HepG2 (cell line): ENCODE results near the gene SP6. TPM values are rescaled to one million over a fixed set of nuclear protein-coding genes. Genes with fewer than 3 reads are reported as not detected.

Experiments used
- ADNP ChIP-seq: sonication (generic); formaldehyde crosslinking; IDR thresholded peaks from 2 replicates; pipeline ENCODE4 v1.4.0; 2020; ENCODE audit warnings: missing genetic modification reagents
- AGO1 ChIP-seq: fragments of 200-400 bp; formaldehyde crosslinking; IDR thresholded peaks from 2 replicates; pipeline ENCODE4 v1.6.1; 2017; ENCODE audit warnings: mild to moderate bottlenecking, low read depth, low read length, moderate library complexity; ENCODE audit not compliant: poor library complexity, severe bottlenecking
- ARNTL ChIP-seq: sonication (generic); formaldehyde crosslinking; IDR thresholded peaks from 2 replicates; pipeline ENCODE4 v1.4.0; 2020; ENCODE audit warnings: mild to moderate bottlenecking, missing genetic modification reagents
- ATAD3A ChIP-seq: sonication (generic); formaldehyde crosslinking; IDR thresholded peaks from 2 replicates; pipeline ENCODE4 v1.4.0; 2020; ENCODE audit warnings: missing genetic modification reagents
- CHCHD3 ChIP-seq: sonication (generic); formaldehyde crosslinking; IDR thresholded peaks from 2 replicates; pipeline ENCODE4 v1.8.0; 2022; ENCODE audit warnings: mild to moderate bottlenecking, missing genetic modification reagents, moderate library complexity
- EED ChIP-seq: sonication (generic); formaldehyde crosslinking; IDR thresholded peaks from 2 replicates; pipeline ENCODE4 v1.5.0; 2020; ENCODE audit warnings: mild to moderate bottlenecking, missing genetic modification reagents
- FLYWCH1 ChIP-seq: sonication (generic); formaldehyde crosslinking; IDR thresholded peaks from 2 replicates; pipeline ENCODE4 v1.8.1; 2023; ENCODE audit warnings: mild to moderate bottlenecking, missing genetic modification reagents
- FOXA3 ChIP-seq: IDR thresholded peaks from 2 replicates; pipeline ENCODE4 v1.6.1; 2016; ENCODE audit warnings: missing genetic modification reagents, missing compliant biosample characterization
- HNF4A ChIP-seq: sonication (generic); formaldehyde crosslinking; IDR thresholded peaks from 2 replicates; pipeline ENCODE4 v1.4.0; 2020; ENCODE audit warnings: missing genetic modification reagents
- HNF4G ChIP-seq, 2 experiments: sonication (generic) in 1 of 2; formaldehyde crosslinking in 1 of 2; IDR thresholded peaks; 2 replicates each; pipeline versions ENCODE4 v1.4.0 to v1.6.1; 2011 to 2020; ENCODE audit warnings: borderline replicate concordance in 2 of 2, low read depth in 2 of 2, mild to moderate bottlenecking in 2 of 2, low read length in 1 of 2, missing genetic modification reagents in 1 of 2, moderate library complexity in 1 of 2
- HOXA9 ChIP-seq: sonication (generic); formaldehyde crosslinking; IDR thresholded peaks from 2 replicates; pipeline ENCODE4 v1.8.1; 2022; ENCODE audit warnings: missing genetic modification reagents, mild to moderate bottlenecking, moderate library complexity, borderline replicate concordance
- KDM1A ChIP-seq: IDR thresholded peaks from 2 replicates; pipeline ENCODE4 v1.6.1; 2016; ENCODE audit warnings: missing compliant biosample characterization
- PPARG ChIP-seq: conservative IDR thresholded peaks from 2 replicates; pipeline ENCODE4 v1.6.1; 2016; ENCODE audit warnings: missing biosample characterization, missing genetic modification reagents
- SNRNP70 ChIP-seq: fragments of 200-400 bp; formaldehyde crosslinking; IDR thresholded peaks from 2 replicates; pipeline ENCODE4 v1.6.1; 2017; ENCODE audit warnings: mild to moderate bottlenecking, low read depth, low read length, moderate library complexity
- SPEN ChIP-seq: sonication (generic); formaldehyde crosslinking; IDR thresholded peaks from 2 replicates; pipeline ENCODE4 v1.5.1; 2020; ENCODE audit warnings: low read depth, mild to moderate bottlenecking, missing genetic modification reagents
- TAF15 ChIP-seq: fragments of 200-400 bp; formaldehyde crosslinking; IDR thresholded peaks from one replicate; pipeline ENCODE4 v1.6.1; 2018; ENCODE audit warnings: mild to moderate bottlenecking, low read depth, low read length; ENCODE audit not compliant: poor library complexity, severe bottlenecking
- ZBTB20 ChIP-seq: sonication (generic); formaldehyde crosslinking; IDR thresholded peaks from 2 replicates; pipeline ENCODE4 v1.8.1; 2023; ENCODE audit warnings: missing genetic modification reagents, low read depth, mild to moderate bottlenecking, borderline replicate concordance
- ZMYM3 ChIP-seq: sonication (generic); formaldehyde crosslinking; IDR thresholded peaks from 2 replicates; pipeline ENCODE4 v1.5.1; 2020; ENCODE audit warnings: mild to moderate bottlenecking, missing genetic modification reagents
- ZNF264 ChIP-seq: sonication (generic); formaldehyde crosslinking; IDR thresholded peaks from 2 replicates; pipeline ENCODE4 v1.4.0; 2020; ENCODE audit warnings: missing genetic modification reagents
- ZNF296 ChIP-seq: sonication (generic); formaldehyde crosslinking; conservative IDR thresholded peaks from 2 replicates; pipeline ENCODE4 v1.5.0; 2020; ENCODE audit warnings: mild to moderate bottlenecking, missing genetic modification reagents
- ZNF550 ChIP-seq: sonication (generic); formaldehyde crosslinking; IDR thresholded peaks from 2 replicates; pipeline ENCODE4 v1.4.0; 2020; ENCODE audit warnings: mild to moderate bottlenecking, missing genetic modification reagents, borderline replicate concordance
- ZNF558 ChIP-seq: sonication (generic); formaldehyde crosslinking; IDR thresholded peaks from 2 replicates; pipeline ENCODE4 v1.9.0; 2022; ENCODE audit warnings: mild to moderate bottlenecking, missing genetic modification reagents, borderline replicate concordance
- ZNF614 ChIP-seq: IDR thresholded peaks from 2 replicates; pipeline ENCODE4 v1.6.1; 2018; ENCODE audit warnings: missing biosample characterization, missing genetic modification reagents, inconsistent platforms, borderline replicate concordance
- ZNF709 ChIP-seq: sonication (generic); formaldehyde crosslinking; IDR thresholded peaks from 2 replicates; pipeline ENCODE4 v1.5.0; 2020; ENCODE audit warnings: mild to moderate bottlenecking, missing genetic modification reagents
- ZNF737 ChIP-seq: sonication (generic); formaldehyde crosslinking; IDR thresholded peaks from 2 replicates; pipeline ENCODE4 v1.5.0; 2020; ENCODE audit warnings: missing genetic modification reagents, mild to moderate bottlenecking, borderline replicate concordance
- ZNF839 ChIP-seq: sonication (generic); formaldehyde crosslinking; IDR thresholded peaks from 2 replicates; pipeline ENCODE4 v1.4.0; 2020; ENCODE audit warnings: missing genetic modification reagents, mild to moderate bottlenecking, borderline replicate concordance
- ZNF891 ChIP-seq: sonication (generic); formaldehyde crosslinking; IDR thresholded peaks from 2 replicates; pipeline ENCODE4 v1.5.0; 2020; ENCODE audit warnings: mild to moderate bottlenecking, missing genetic modification reagents
- polyA plus RNA-seq, 8 experiments: library from polyadenylated mRNA; depleted of rRNA in 3 of 8; stranded (reverse) in 7 of 8; unstranded in 1 of 8; fragments of >200 nt; fragmentation: Illumina TruSeq in 4 of 8; extraction: Trizol in 4 of 8; gene quantifications; 2 replicates each; pipeline versions ENCODE4 v1.2.1 to v1.2.3, GENCODE V29; 2011 to 2016; ENCODE audit warnings: low read depth in 4 of 8, missing spikeins in 1 of 8, mixed read lengths in 1 of 8; ENCODE audit not compliant: insufficient read depth in 1 of 8
- total RNA-seq, 5 experiments: library from RNA; depleted of rRNA; stranded (reverse); fragments of >200 nt; fragmentation: Illumina TruSeq; extraction: Trizol; gene quantifications; 2 replicates each; pipeline ENCODE4 v1.2.3, GENCODE V29; 2016; ENCODE audit warnings: low read depth in 1 of 5
- TF ChIP-seq, protein P1 (sequence below): fragments of 450-650 bp; IDR thresholded peaks from 2 replicates; pipeline ENCODE4 v1.6.1; 2016
- TF ChIP-seq, protein P2 (sequence below): sonication (generic); formaldehyde crosslinking; IDR thresholded peaks from 2 replicates; pipeline ENCODE4 v1.5.0; 2020; ENCODE audit warnings: mild to moderate bottlenecking, low read depth, missing genetic modification reagents, borderline replicate concordance

The SP6 gene
- total and polyA plus RNA-seq, 2 of the 13 experiments (the other 11 are each of a cell fraction or from before 2014, with no cell fraction given) = 0.07 TPM

DNA sequence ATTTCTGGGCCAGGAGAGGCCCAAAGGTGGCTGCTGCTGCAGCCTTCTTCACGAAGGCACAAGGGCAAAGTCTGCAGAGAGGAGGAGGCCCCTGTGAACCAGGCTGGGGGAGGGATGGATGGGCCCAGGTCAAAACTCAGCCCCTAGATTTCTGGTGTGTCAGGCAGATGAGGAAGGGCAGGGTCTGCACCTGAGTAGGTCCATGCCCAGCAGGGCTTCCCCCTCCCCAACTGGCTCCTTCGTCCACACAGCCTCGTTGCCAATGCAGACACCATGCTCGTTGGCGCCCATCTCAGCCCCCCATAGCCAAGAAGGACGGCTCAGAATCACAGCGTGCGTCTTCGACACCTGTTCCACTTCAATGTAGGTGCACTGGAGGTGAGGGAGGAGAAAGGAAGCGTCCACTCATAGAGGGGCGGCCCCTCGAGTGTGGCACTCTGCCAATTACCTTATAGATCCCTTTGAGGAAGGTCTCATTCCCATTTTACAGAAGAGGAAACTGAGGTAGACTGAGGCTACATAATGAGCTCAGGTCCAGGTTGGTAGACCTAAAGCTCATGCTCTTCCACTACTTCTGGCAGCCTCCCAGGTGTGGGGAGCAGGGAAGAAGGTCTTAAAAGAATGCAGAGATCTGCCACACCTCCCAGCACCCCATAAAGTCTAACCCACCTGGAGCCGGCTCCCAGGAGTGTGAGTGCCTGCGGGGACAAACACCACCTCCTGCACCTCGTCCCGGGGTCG lies 10.8 kb downstream of the SP6 start (continued):
- 0 out of 2 replicates have a peak, but pooled peaks have one; percentile 16 for TF ChIP-seq HNF4G (IDR thresholded peaks at IDR 0.05; ENCODE audit: borderline replicate concordance, low read depth, low read length)
- TF ChIP-seq HNF4G (CRISPR knock-in tag; IDR thresholded peaks at IDR 0.05; ENCODE audit: borderline replicate concordance, low read depth) = no peak
- no peak for TF ChIP-seq PPARG (CRISPR knock-in tag)
- TF ChIP-seq EED (CRISPR knock-in tag) = peak; percentile 54; the same call in 1 of the 2 replicates
- TF ChIP-seq ZNF264 (CRISPR knock-in tag) = no peak
- no peak for TF ChIP-seq SNRNP70
- no peak for TF ChIP-seq SPEN (CRISPR knock-in tag)
- TF ChIP-seq ARNTL (CRISPR knock-in tag) = 0 out of 2 replicates have a peak, but pooled peaks have one; percentile 16
- TF ChIP-seq ZNF614 (CRISPR knock-in tag) = no peak
- TF ChIP-seq ZNF558 (CRISPR knock-in tag) = no peak
- TF ChIP-seq ZMYM3 = peak; percentile 95
- 0 out of 2 replicates have a peak, but pooled peaks have one; percentile 26 for TF ChIP-seq ZBTB20 (CRISPR knock-in tag)
- peak; percentile 33; the same call in 1 of the 2 replicates for TF ChIP-seq ADNP
- TF ChIP-seq, protein P1, sequence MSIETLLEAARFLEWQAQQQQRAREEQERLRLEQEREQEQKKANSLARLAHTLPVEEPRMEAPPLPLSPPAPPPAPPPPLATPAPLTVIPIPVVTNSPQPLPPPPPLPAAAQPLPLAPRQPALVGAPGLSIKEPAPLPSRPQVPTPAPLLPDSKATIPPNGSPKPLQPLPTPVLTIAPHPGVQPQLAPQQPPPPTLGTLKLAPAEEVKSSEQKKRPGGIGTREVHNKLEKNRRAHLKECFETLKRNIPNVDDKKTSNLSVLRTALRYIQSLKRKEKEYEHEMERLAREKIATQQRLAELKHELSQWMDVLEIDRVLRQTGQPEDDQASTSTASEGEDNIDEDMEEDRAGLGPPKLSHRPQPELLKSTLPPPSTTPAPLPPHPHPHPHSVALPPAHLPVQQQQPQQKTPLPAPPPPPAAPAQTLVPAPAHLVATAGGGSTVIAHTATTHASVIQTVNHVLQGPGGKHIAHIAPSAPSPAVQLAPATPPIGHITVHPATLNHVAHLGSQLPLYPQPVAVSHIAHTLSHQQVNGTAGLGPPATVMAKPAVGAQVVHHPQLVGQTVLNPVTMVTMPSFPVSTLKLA = no peak
- TF ChIP-seq ZNF839 (CRISPR knock-in tag) = peak; percentile 11; the same call in 1 of the 2 replicates
- TF ChIP-seq, protein P2, sequence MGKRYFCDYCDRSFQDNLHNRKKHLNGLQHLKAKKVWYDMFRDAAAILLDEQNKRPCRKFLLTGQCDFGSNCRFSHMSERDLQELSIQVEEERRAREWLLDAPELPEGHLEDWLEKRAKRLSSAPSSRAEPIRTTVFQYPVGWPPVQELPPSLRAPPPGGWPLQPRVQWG (CRISPR knock-in tag) = no peak
- TF ChIP-seq TAF15 = no peak
- peak; percentile 41 for TF ChIP-seq HNF4A (CRISPR knock-in tag)
- no peak for TF ChIP-seq ATAD3A (CRISPR knock-in tag)
- TF ChIP-seq ZNF891 (CRISPR knock-in tag) = no peak
- 0 out of 2 replicates have a peak, but pooled peaks have one; percentile 42 for TF ChIP-seq KDM1A (CRISPR knock-in tag)
- TF ChIP-seq ZNF737 (CRISPR knock-in tag) = no peak
- no peak for TF ChIP-seq FOXA3 (CRISPR knock-in tag)
- no peak for TF ChIP-seq HOXA9 (CRISPR knock-in tag)
- peak; percentile 33; the same call in 1 of the 2 replicates for TF ChIP-seq CHCHD3 (CRISPR knock-in tag)
- 0 out of 2 replicates have a peak, but pooled peaks have one; percentile 8 for TF ChIP-seq ZNF296 (CRISPR knock-in tag)
- 0 out of 2 replicates have a peak, but pooled peaks have one; percentile 54 for TF ChIP-seq FLYWCH1 (CRISPR knock-in tag)
- 0 out of 2 replicates have a peak, but pooled peaks have one; percentile 2 for TF ChIP-seq ZNF709 (CRISPR knock-in tag)
- TF ChIP-seq AGO1 = no peak
- peak; percentile 79; the same call in 1 of the 2 replicates for TF ChIP-seq ZNF550 (CRISPR knock-in tag)
